ENCODE measurements around the gene HAPSTR1.
A peak's percentile ranks its signal among the peaks of the same experiment; 100 is the strongest.
"Not testable (repeated sequence)": the region's sequence is repeated elsewhere in the genome, so short reads cannot be mapped to it uniquely, and the experiment has no call there.

The HAPSTR1 gene
- total RNA-seq: 199 to 352 (median 244) reads per million in 9 experiments

GRCh38 chr16:9090960-9091866 lies at the start of gene HAPSTR1:
Gene HAPSTR1, plus strand, starts transcription at chr16:9091644. Its CDS starts 401 bp downstream, at chr16:9092045.
- Mint-ChIP-seq H3K4me1 (ENCODE audit: low read depth in 2 of 2) (peaks cover 29 to 38% of the 10 kb centered on the region in 2 donors), H3K36me3 (ENCODE audit: insufficient read depth) (peaks cover 57% of the 10 kb centered on the region), H3K27me3 (no peaks in the 10 kb centered on the region), H3K4me3 (peak within 1 kb of the TSS; percentile 92 to 97), H3K9me3 (no peaks in the 10 kb centered on the region), H3K27ac (peak within 1 kb of the TSS; percentile 97 to 99)
- ATAC-seq (replicated peaks): peak; percentile 85
- DNase-seq: peak; percentile 96 to 99 (median 97)

- ATAC-seq (replicated peaks) (no peak), DNase-seq (no peak)
- Mint-ChIP-seq H3K9me3 (no peaks in the 10 kb centered on the region), H3K4me1 (ENCODE audit: low read depth in 2 of 2) (no peaks in the 10 kb centered on the region), H3K4me3 (no peak overlapping the region), H3K36me3 (ENCODE audit: insufficient read depth) (peaks cover 6% of the 10 kb centered on the region), H3K27me3 (peaks cover 0 to 5% of the 10 kb centered on the region in 2 donors), H3K27ac (no peak overlapping the region)
Measured at GRCh38 chr16:9042533-9042932, 48.9 kb upstream of the HAPSTR1 start.

- peaks cover 3% of the 10 kb centered on the region in 2 donors for H3K4me1 Mint-ChIP-seq (ENCODE audit: low read depth in 2 of 2)
- no peak for DNase-seq
- no peaks in the 10 kb centered on the region for H3K9me3 Mint-ChIP-seq
- H3K4me3 Mint-ChIP-seq: no peak overlapping the region
- no peak for ATAC-seq (replicated peaks)
- peaks cover 0 to 5% of the 10 kb centered on the region in 2 donors for H3K27me3 Mint-ChIP-seq
- H3K27ac Mint-ChIP-seq: no peak overlapping the region
- peaks cover 6% of the 10 kb centered on the region for H3K36me3 Mint-ChIP-seq (ENCODE audit: insufficient read depth)
Measured at GRCh38 chr16:9042964-9043680, 48.3 kb upstream of the HAPSTR1 start.

GRCh38 chr16:9045562-9045961 lies 45.9 kb upstream of the HAPSTR1 start:
- not testable (repeated sequence) for DNase-seq; H3K27me3 Mint-ChIP-seq; ATAC-seq (replicated peaks); H3K27ac Mint-ChIP-seq; H3K4me1 Mint-ChIP-seq (ENCODE audit: low read depth in 2 of 2); H3K36me3 Mint-ChIP-seq (ENCODE audit: insufficient read depth); H3K4me3 Mint-ChIP-seq; H3K9me3 Mint-ChIP-seq

GRCh38 chr16:9046667-9047055 lies 44.8 kb upstream of the HAPSTR1 start:
- Mint-ChIP-seq H3K27ac (no peak overlapping the region), H3K4me3 (no peak overlapping the region), H3K27me3 (peaks cover 0 to 5% of the 10 kb centered on the region in 2 donors), H3K4me1 (ENCODE audit: low read depth in 2 of 2) (peaks cover 3 to 4% of the 10 kb centered on the region in 2 donors), H3K36me3 (ENCODE audit: insufficient read depth) (peaks cover 3% of the 10 kb centered on the region), H3K9me3 (no peaks in the 10 kb centered on the region)
- ATAC-seq (replicated peaks) (no peak), DNase-seq (no peak)

GRCh38 chr16:9047689-9048301 lies 43.6 kb upstream of the HAPSTR1 start:
- Mint-ChIP-seq H3K4me3 (no peak overlapping the region), H3K9me3 (no peaks in the 10 kb centered on the region), H3K4me1 (ENCODE audit: low read depth in 2 of 2) (peaks cover 3 to 4% of the 10 kb centered on the region in 2 donors), H3K27me3 (peaks cover 5 to 8% of the 10 kb centered on the region in 2 donors), H3K27ac (no peak overlapping the region), H3K36me3 (ENCODE audit: insufficient read depth) (peaks cover 3% of the 10 kb centered on the region)
- ATAC-seq (replicated peaks): no peak
- no peak for DNase-seq

- no peak for DNase-seq
- Mint-ChIP-seq H3K9me3 (no peaks in the 10 kb centered on the region), H3K4me3 (no peak overlapping the region), H3K27me3 (peaks cover 0 to 13% of the 10 kb centered on the region in 2 donors), H3K4me1 (ENCODE audit: low read depth in 2 of 2) (peaks cover 4 to 6% of the 10 kb centered on the region in 2 donors), H3K27ac (no peak overlapping the region), H3K36me3 (ENCODE audit: insufficient read depth) (peaks cover 3% of the 10 kb centered on the region)
- no peak for ATAC-seq (replicated peaks)
Measured at GRCh38 chr16:9048302-9048700, 43.1 kb upstream of the HAPSTR1 start.

GRCh38 chr16:9049241-9049640 lies 42.2 kb upstream of the HAPSTR1 start:
- Mint-ChIP-seq H3K27me3 (peaks cover 0 to 22% of the 10 kb centered on the region in 2 donors), H3K4me1 (ENCODE audit: low read depth in 2 of 2) (peaks cover 4 to 6% of the 10 kb centered on the region in 2 donors), H3K9me3 (no peaks in the 10 kb centered on the region), H3K27ac (no peak overlapping the region), H3K4me3 (no peak overlapping the region), H3K36me3 (ENCODE audit: insufficient read depth) (peaks cover 3% of the 10 kb centered on the region)
- DNase-seq (no peak), ATAC-seq (replicated peaks) (no peak)

GRCh38 chr16:9050102-9050830 lies 41.2 kb upstream of the HAPSTR1 start:
- no peak for DNase-seq
- H3K4me1 Mint-ChIP-seq (ENCODE audit: low read depth in 2 of 2): peaks cover 4 to 6% of the 10 kb centered on the region in 2 donors
- H3K9me3 Mint-ChIP-seq: no peaks in the 10 kb centered on the region
- H3K36me3 Mint-ChIP-seq (ENCODE audit: insufficient read depth): no peaks in the 10 kb centered on the region
- no peak overlapping the region for H3K27ac Mint-ChIP-seq
- peaks cover 0 to 25% of the 10 kb centered on the region in 2 donors for H3K27me3 Mint-ChIP-seq
- no peak overlapping the region for H3K4me3 Mint-ChIP-seq
- no peak for ATAC-seq (replicated peaks)

GRCh38 chr16:9053006-9053601 lies 38.3 kb upstream of the HAPSTR1 start:
- H3K9me3 Mint-ChIP-seq: no peaks in the 10 kb centered on the region
- no peaks in the 10 kb centered on the region for H3K36me3 Mint-ChIP-seq (ENCODE audit: insufficient read depth)
- ATAC-seq (replicated peaks) (no peak), DNase-seq (no peak)
- peaks cover 1 to 4% of the 10 kb centered on the region in 2 donors for H3K4me1 Mint-ChIP-seq (ENCODE audit: low read depth in 2 of 2)
- H3K27me3 Mint-ChIP-seq: peaks cover 0 to 25% of the 10 kb centered on the region in 2 donors
- no peak overlapping the region for H3K4me3 Mint-ChIP-seq
- H3K27ac Mint-ChIP-seq: no peak overlapping the region

- ATAC-seq (replicated peaks): no peak
- Mint-ChIP-seq H3K27me3 (peaks cover 0 to 25% of the 10 kb centered on the region in 2 donors), H3K4me1 (ENCODE audit: low read depth in 2 of 2) (peaks cover 0 to 3% of the 10 kb centered on the region in 2 donors), H3K4me3 (no peak overlapping the region), H3K27ac (no peak overlapping the region), H3K9me3 (no peaks in the 10 kb centered on the region), H3K36me3 (ENCODE audit: insufficient read depth) (no peaks in the 10 kb centered on the region)
- no peak for DNase-seq
Measured at GRCh38 chr16:9054460-9054859, 37.0 kb upstream of the HAPSTR1 start.

- H3K27ac Mint-ChIP-seq: no peak overlapping the region
- no peak for ATAC-seq (replicated peaks)
- DNase-seq: no peak
- peaks cover 0 to 3% of the 10 kb centered on the region in 2 donors for H3K4me1 Mint-ChIP-seq (ENCODE audit: low read depth in 2 of 2)
- H3K27me3 Mint-ChIP-seq: peaks cover 0 to 25% of the 10 kb centered on the region in 2 donors
- no peak overlapping the region for H3K4me3 Mint-ChIP-seq
- no peaks in the 10 kb centered on the region for H3K36me3 Mint-ChIP-seq (ENCODE audit: insufficient read depth)
- H3K9me3 Mint-ChIP-seq: no peaks in the 10 kb centered on the region
Measured at GRCh38 chr16:9055115-9055514, 36.3 kb upstream of the HAPSTR1 start.

Measured in effector memory CD8-positive, alpha-beta T cell (primary cell).